ENCODE measurements around the gene KMT5C.

KMT5C gene

DNA sequence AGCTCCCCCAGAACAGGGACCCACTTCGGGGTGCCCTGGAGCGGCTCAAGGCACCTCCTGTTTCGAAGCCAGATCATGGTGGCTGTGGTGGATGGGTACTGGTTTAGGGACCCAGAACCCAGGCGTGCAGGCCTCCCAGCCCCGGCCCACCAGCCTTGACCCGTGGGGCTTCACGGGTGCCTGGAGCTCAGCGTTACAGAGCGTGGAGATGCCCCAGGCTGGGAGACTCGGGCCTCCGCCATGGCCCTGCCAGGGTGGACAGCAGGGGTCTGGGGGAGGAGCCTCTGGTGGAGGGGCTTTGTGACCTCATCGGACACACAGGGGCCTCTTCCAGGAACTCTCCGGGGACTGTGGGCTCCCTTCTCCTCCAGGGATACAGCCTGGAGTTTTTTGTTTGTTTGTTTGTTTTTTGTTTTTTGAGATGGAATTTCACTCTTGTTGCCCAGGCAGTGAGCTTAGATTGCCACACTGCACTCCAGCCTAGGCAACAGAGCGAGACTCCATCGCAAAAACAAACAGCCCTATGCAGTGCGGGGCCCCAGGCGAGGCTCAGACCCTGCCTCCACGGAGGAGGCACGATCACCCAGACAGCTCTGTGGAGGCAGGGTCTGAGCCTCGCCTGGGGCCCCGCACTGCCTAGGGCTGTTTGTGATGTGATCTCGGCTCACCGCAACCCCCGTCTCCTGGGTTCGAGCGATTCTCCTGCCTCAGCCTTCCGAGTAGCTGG, 23.5 kb downstream of the KMT5C start, which contains the start of gene GARIN5B:
GARIN5B (minus strand) TSS at position 271 of the 727 bp plus-strand sequence; CDS start at position 77, 194 bp downstream.
- Histone ChIP-seq H3K36me3 (ENCODE audit: insufficient read depth, low read depth, low read length) (no peaks in the 10 kb centered on the region), H3K4me3 (ENCODE audit: low read length) (no peak within 1 kb of the TSS), H3K4me1 (ENCODE audit: insufficient read depth, low read length) (no peaks in the 10 kb centered on the region), H3K9me3 (ENCODE audit: insufficient read depth, low read depth, low read length) (no peaks in the 10 kb centered on the region), H3K27ac (ENCODE audit: low read length) (no peak within 1 kb of the TSS), H3K9ac (ENCODE audit: low read depth, low read length) (no peak within 1 kb of the TSS), H3K27me3 (ENCODE audit: insufficient read depth, low read length) (peaks cover 30% of the 10 kb centered on the region)

DNA sequence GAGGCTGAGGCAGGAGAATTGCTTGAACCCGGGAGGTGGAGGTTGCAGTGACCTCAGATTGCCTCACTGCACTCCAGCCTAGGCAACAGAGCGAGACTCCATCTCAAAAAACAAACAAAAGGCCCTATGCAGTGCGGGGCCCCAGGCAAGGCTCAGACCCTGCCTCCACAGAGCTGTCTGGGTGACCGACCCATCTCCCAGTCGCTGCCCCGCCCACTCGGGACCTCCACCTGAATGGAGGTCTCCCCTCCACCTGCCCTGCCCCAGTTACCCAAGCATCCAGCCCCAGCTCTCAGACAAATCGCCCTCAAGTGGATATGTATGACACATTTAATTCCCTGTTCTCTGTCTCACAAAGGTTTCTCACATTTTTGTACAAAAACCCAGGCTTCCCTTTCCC, 25.6 kb downstream of the KMT5C start:
- Histone ChIP-seq H3K4me1 (ENCODE audit: insufficient read depth, low read length) (no peaks in the 10 kb centered on the region; the same call in 1 of the 2 replicates), H3K36me3 (ENCODE audit: insufficient read depth, low read depth, low read length) (no peaks in the 10 kb centered on the region), H3K9me3 (ENCODE audit: insufficient read depth, low read depth, low read length) (no peaks in the 10 kb centered on the region), H3K27me3 (ENCODE audit: insufficient read depth, low read length) (peaks cover 41% of the 10 kb centered on the region), H3K4me3 (ENCODE audit: low read length) (no peak overlapping the region), H3K27ac (ENCODE audit: low read length) (no peak overlapping the region), H3K9ac (ENCODE audit: low read depth, low read length) (no peak overlapping the region)

DNA sequence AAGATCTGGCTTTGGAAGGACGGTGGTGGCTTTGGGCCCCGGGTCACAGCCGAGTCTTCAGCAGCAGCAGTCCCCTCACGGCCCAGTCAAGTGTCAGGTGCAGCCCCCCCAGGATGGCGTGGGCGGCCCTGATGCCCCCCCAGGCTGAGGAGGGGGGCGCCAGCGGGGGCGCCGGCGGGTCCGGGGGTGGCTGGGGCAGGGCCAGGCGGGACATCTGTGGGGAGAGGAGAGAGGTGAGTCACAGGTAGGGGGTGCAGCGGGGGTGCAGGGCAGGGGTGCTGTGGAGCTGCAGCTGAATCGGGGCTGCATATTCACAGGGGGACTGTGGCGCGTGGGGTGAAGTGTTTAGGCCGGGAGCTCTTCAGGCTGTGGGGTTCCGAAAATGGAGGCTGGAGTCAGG, 26.3 kb downstream of the KMT5C start:
- H3K36me3 ChIP-seq (ENCODE audit: insufficient read depth, low read depth, low read length): no peaks in the 10 kb centered on the region

DNA sequence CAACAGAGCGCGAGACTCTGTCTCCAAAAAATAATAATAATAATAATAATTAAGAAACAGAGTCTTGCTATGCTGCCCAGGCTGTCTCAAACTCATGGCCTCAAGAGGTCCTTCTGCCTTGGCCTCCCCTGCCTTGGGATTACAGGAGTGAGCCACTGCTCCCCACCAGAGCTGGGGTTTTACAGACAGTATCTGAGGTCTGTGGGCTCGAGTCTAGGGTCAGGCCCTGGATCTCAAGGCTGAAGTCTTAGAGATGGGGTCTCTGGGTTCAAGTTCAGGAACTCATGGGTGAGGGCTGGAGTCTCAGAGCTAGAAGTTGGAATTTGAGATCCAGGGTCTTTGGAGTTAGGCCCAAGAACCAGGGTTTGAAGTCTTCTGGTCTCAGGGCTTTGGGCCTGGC, 27.1 kb downstream of the KMT5C start:
- Histone ChIP-seq H3K4me3 (ENCODE audit: low read length) (no peak overlapping the region), H3K9ac (ENCODE audit: low read depth, low read length) (no peak overlapping the region), H3K27ac (ENCODE audit: low read length) (no peak overlapping the region), H3K9me3 (ENCODE audit: insufficient read depth, low read depth, low read length) (no peaks in the 10 kb centered on the region), H3K27me3 (ENCODE audit: insufficient read depth, low read length) (peaks cover 55% of the 10 kb centered on the region), H3K4me1 (ENCODE audit: insufficient read depth, low read length) (peaks cover 4% of the 10 kb centered on the region), H3K36me3 (ENCODE audit: insufficient read depth, low read depth, low read length) (no peaks in the 10 kb centered on the region)

More for the DNA sequence above, 26.3 kb downstream of the KMT5C start:
- H3K9me3 ChIP-seq (ENCODE audit: insufficient read depth, low read depth, low read length): no peaks in the 10 kb centered on the region
- H3K4me3 ChIP-seq (ENCODE audit: low read length): no peak overlapping the region
- H3K9ac ChIP-seq (ENCODE audit: low read depth, low read length): no peak overlapping the region
- H3K4me1 ChIP-seq (ENCODE audit: insufficient read depth, low read length): peaks cover 4% of the 10 kb centered on the region
- H3K27me3 ChIP-seq (ENCODE audit: insufficient read depth, low read length): peaks cover 47% of the 10 kb centered on the region
- no peak overlapping the region for H3K27ac ChIP-seq (ENCODE audit: low read length)

DNA sequence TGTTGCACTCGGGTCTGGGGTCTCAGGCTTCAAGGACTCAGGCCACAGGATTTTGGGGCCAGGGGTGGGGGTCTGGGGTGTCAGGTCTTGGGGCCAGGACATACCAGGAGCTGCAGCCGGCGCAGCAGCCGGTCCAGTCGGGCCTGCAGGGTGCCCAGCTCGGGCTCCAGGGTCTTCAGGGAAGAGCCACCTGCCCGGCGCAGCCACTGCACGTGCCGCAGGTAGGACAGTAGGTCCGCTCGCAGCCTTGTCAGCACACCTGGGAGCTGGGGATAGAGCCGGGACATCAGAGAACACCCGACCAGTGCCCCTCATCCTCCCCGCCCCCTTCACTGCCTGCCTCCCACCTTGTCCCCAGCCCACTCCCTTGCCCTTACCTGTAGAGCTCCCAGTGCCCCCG, 28.4 kb downstream of the KMT5C start:
- no peak overlapping the region for H3K4me3 ChIP-seq (ENCODE audit: low read length)
- H3K4me1 ChIP-seq (ENCODE audit: insufficient read depth, low read length): peaks cover 4% of the 10 kb centered on the region
- no peaks in the 10 kb centered on the region for H3K36me3 ChIP-seq (ENCODE audit: insufficient read depth, low read depth, low read length)
- H3K9ac ChIP-seq (ENCODE audit: low read depth, low read length): no peak overlapping the region
- peaks cover 67% of the 10 kb centered on the region for H3K27me3 ChIP-seq (ENCODE audit: insufficient read depth, low read length)
- H3K27ac ChIP-seq (ENCODE audit: low read length): no peak overlapping the region
- no peaks in the 10 kb centered on the region for H3K9me3 ChIP-seq (ENCODE audit: insufficient read depth, low read depth, low read length)

DNA sequence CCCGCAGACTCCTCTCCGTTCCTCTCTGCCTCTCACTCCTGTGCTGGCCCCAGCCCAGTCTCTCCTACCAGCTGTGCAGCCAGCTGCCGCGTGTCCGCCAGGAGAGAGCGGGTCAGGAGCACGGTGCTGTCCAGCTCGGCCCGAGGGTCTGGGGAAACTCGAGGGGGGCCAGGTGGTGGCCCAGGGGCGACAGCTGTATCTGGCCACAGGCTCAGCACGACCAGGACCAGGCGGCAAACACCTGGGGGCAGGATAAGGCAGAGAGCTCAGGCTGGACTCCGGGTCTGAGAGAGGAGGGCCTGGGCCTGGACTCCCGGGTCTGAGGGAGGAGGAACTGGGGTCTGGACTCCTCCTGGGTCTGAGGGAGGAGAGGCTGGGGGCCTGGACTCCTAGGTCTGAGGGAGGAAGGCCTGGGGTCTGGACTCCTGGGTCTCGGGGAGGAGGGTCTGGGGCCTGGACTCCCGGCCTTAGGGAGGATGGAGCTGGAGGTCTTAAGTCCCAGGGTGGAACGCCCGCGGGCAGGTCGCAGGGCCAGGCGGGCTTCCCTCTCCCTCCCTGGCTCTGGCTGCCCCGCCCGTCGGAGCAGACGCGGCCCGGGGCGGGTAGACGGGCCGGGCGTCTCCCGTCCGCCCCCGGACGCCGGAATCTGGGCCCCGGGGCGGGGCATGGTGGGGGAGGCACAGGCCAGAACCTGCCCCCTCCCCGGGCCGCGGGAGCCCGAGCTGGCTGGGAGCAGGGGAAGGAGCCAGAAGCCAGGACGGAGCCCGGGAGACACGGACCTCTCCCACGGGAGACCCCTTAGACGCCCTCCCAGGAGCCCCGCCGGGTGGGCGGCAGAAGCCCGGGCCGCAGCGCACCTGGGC, 29.3 kb downstream of the KMT5C start:
- H3K9ac ChIP-seq (ENCODE audit: low read depth, low read length): no peak overlapping the region
- H3K4me1 ChIP-seq (ENCODE audit: insufficient read depth, low read length): peaks cover 10% of the 10 kb centered on the region
- H3K36me3 ChIP-seq (ENCODE audit: insufficient read depth, low read depth, low read length): no peaks in the 10 kb centered on the region
- H3K27ac ChIP-seq (ENCODE audit: low read length): no peak overlapping the region
- peaks cover 74% of the 10 kb centered on the region for H3K27me3 ChIP-seq (ENCODE audit: insufficient read depth, low read length)
- H3K4me3 ChIP-seq (ENCODE audit: low read length): peak overlapping the region; percentile 38; the same call in 1 of the 2 replicates
- no peaks in the 10 kb centered on the region for H3K9me3 ChIP-seq (ENCODE audit: insufficient read depth, low read depth, low read length)

DNA sequence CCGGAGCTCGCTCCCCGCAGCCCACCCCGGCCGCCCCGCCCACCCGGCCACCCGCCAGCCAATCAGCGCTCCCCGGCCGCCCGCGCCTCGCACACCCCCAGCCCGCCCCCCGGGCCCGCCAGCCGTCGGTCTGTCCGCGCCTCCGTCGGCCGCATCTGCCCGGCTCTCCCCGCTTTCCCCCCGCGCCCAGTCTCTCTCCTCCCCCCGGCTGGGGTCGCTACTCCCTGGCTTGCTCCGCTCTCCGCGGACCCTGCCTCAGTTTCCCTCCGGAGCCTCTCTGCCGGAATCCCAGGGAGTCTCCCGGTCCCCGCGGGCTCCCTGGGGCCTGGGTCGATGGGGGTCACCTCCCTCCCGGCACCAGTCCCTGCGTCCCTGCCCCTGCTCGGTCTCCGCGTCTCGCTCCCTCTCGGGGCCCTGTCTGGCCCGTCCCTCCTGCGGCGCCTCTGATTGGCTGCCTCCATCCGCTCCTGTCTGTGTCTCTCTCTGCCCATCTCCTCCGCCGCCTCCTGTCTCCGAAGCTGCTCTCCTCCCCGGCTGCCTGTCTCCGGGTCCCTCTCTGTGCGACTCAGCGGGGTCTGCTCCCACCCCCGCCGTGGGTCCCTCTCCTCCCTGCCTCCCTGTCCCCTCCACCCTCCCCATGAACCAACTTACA, 30.1 kb downstream of the KMT5C start:
- Histone ChIP-seq H3K27ac (ENCODE audit: low read length) (no peak overlapping the region), H3K4me3 (ENCODE audit: low read length) (peak overlapping the region; percentile 68; the same call in 1 of the 2 replicates), H3K9ac (ENCODE audit: low read depth, low read length) (no peak overlapping the region), H3K4me1 (ENCODE audit: insufficient read depth, low read length) (peaks cover 12% of the 10 kb centered on the region), H3K9me3 (ENCODE audit: insufficient read depth, low read depth, low read length) (no peaks in the 10 kb centered on the region), H3K36me3 (ENCODE audit: insufficient read depth, low read depth, low read length) (no peaks in the 10 kb centered on the region), H3K27me3 (ENCODE audit: insufficient read depth, low read length) (peaks cover 73% of the 10 kb centered on the region)

DNA sequence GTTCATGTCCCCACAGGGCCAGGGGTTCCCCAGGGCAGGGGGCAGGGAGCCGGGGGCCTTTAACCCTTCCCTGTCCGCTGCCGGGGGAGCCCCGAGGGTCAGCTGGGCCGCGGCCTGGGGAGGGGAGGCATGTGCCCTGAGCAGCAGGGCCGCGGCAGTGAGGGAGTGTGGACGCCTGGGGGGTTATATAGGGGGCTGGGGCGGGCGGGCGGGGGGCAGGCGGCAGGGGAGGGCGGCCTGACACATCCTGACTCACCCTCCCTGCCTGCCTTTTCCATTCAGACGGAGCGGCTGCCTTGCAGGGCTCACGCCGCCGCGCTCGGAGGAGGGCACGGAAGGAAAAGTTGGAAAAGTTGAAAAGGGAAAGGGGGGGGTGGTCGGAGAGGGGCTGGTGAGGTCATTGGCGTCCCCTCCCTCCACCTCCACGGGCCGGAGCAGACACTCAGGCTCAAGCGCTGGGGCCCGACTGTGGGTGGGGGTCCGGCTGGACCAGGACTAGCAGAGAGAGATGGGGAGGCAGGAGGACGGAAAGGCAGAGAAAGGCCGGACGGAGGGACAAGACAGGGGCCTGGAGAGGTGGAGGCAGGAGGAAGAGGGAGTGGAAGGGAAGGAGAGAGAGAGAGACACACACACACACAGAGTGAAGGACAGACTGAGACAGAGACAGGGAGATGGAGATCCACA, 30.8 kb downstream of the KMT5C start, which contains the start of gene IL11:
IL11 (minus strand) TSS at position 159 of the 684 bp plus-strand sequence; CDS start at position 6, 153 bp downstream.
- Histone ChIP-seq H3K9me3 (ENCODE audit: insufficient read depth, low read depth, low read length) (no peaks in the 10 kb centered on the region), H3K9ac (ENCODE audit: low read depth, low read length) (no peak within 1 kb of the TSS), H3K27ac (ENCODE audit: low read length) (no peak within 1 kb of the TSS), H3K27me3 (ENCODE audit: insufficient read depth, low read length) (peaks cover 76% of the 10 kb centered on the region), H3K36me3 (ENCODE audit: insufficient read depth, low read depth, low read length) (no peaks in the 10 kb centered on the region), H3K4me1 (ENCODE audit: insufficient read depth, low read length) (peaks cover 12% of the 10 kb centered on the region), H3K4me3 (ENCODE audit: low read length) (peak within 1 kb of the TSS; percentile 68; the same call in 1 of the 2 replicates)

DNA sequence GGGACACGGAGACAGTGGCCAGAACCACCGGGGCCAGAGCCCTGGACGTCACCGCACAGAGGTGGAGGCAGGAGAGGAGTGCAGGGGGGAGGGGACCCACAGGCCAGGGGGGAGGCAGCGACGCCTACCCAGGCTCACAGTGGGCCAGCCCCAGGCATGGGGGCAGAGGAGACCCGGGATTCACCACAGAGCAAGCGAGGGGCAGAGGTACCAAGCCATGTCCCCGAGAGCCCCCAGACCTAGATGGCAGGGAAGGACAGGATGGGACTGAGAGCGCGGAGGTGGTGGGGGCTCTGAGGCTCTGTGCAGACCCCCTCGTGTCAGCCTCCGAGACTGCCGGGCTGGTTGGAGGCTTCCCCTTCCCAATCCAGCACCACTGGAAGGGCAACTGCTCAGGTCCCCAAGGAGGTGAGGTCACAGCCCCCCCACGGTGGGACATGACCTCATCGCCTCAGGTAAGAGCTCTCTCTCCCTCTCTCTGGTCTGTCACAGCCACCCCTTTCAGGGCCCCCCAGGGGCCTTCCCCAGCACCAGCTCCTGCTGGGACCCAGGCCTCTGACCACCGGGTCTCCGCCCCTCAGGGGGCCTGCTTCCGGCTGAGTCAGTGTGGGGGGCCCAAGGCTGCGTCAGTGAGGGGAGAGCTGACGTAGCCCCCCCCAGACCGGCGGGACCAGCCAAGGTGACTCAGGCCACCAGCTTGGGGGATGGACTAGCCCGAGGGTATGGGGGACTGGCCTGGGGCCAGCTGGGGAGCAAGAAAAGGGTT, 32.8 kb downstream of the KMT5C start:
- H3K9ac ChIP-seq (ENCODE audit: low read depth, low read length): no peak overlapping the region
- no peak overlapping the region for H3K4me3 ChIP-seq (ENCODE audit: low read length)
- no peaks in the 10 kb centered on the region for H3K9me3 ChIP-seq (ENCODE audit: insufficient read depth, low read depth, low read length)
- H3K4me1 ChIP-seq (ENCODE audit: insufficient read depth, low read length): peaks cover 24% of the 10 kb centered on the region
- peaks cover 91% of the 10 kb centered on the region for H3K27me3 ChIP-seq (ENCODE audit: insufficient read depth, low read length)
- no peaks in the 10 kb centered on the region for H3K36me3 ChIP-seq (ENCODE audit: insufficient read depth, low read depth, low read length)
- H3K27ac ChIP-seq (ENCODE audit: low read length): no peak overlapping the region

DNA sequence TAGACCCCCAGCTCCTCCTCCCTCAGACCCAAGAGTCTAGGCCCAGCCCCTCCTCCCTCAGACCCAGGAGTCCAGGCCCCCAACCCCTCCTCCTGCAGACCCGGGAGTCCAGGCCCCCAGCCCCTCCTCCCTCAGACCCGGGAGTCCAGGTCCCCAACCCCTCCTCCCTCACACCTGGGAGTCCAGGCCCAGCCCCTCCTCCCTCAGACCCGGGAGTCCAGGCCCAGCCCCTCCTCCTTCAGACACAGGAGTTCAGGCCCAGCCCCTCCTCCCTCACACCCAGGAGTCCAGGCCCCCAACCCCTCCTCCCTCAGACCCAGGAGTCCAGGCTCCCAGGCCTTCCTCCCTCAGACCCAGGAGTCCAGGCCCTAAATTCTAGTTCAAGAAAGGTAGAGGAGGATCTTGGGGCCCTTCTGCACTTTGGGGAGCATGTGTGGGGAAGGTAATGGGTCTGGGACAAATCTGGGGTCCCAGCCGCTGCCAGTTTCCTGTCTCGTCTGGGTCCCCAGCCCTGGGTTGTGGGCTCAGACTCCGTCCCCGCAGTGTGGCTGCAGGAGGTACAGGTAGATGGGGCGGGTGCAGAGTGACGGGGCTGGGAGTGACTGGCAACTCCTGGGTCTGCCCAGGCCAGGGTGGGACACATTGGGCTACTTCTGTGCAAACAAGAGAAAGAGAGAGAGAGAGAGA, 33.8 kb downstream of the KMT5C start:
- peaks cover 91% of the 10 kb centered on the region for H3K27me3 ChIP-seq (ENCODE audit: insufficient read depth, low read length)
- H3K36me3 ChIP-seq (ENCODE audit: insufficient read depth, low read depth, low read length): no peaks in the 10 kb centered on the region
- H3K9ac ChIP-seq (ENCODE audit: low read depth, low read length): no peak overlapping the region
- no peak overlapping the region; the same call in 1 of the 2 replicates for H3K4me3 ChIP-seq (ENCODE audit: low read length)
- H3K9me3 ChIP-seq (ENCODE audit: insufficient read depth, low read depth, low read length): no peaks in the 10 kb centered on the region
- no peak overlapping the region for H3K27ac ChIP-seq (ENCODE audit: low read length)
- H3K4me1 ChIP-seq (ENCODE audit: insufficient read depth, low read length): peaks cover 24% of the 10 kb centered on the region

Data from iPS-20b (cell line).